AG04449 (cell line): ENCODE measurements around the gene NOXA1.

Experiments
- CTCF ChIA-PET: fragments of 350-600 bp; formaldehyde crosslinking; extraction: SDS; loops from one replicate; lab custom pipeline; 2021; ENCODE audit warnings: antibody characterized with exemption; lab: Yijun Ruan, JAX
- POLR2A ChIA-PET: fragments of 400-600, 350-600 bp; formaldehyde crosslinking; extraction: SDS; loops from one replicate; lab custom pipeline; 2020; ENCODE audit warnings: antibody characterized with exemption, inconsistent platforms; lab: Yijun Ruan, JAX
- DNase-seq: peaks from one replicate; pipeline ENCODE4 v3.0.0-alpha.2; 2010; ENCODE audit warnings: low read depth, low spot score
- H3K4me3 ChIP-seq: 2 replicates; pipeline ENCODE4 v1.5.1; 2011; ENCODE audit warnings: low read depth, mild to moderate bottlenecking, control low read depth, low read length
- CTCF ChIP-seq: IDR thresholded peaks from one replicate; pipeline ENCODE4 v1.5.1; 2011; ENCODE audit warnings: mild to moderate bottlenecking, moderate library complexity, low read length, control low read depth, inconsistent platforms; ENCODE audit not compliant: insufficient read depth; ENCODE audit errors: missing control alignments

NOXA1 gene

GRCh38 chr9:137435980-137436760 is 13.0 kb downstream of the NOXA1 start:
- POLR2A ChIA-PET, result no interaction called here
- CTCF ChIA-PET, result interaction anchor here (2.0 to 2.6 kb wide), 2 partner anchors 9 to 13 kb away, joined by 13 to 14 read pairs; partner anchors contain the start of genes EXD3 and NOXA1
- H3K4me3 ChIP-seq, result no peak overlapping the region
- DNase-seq, result no peak
- TF ChIP-seq CTCF, result no peak

GRCh38 chr9:137436761-137437600 is 13.8 kb downstream of the NOXA1 start:
- no peak for DNase-seq
- POLR2A ChIA-PET, result no interaction called here
- H3K4me3 ChIP-seq, result no peak overlapping the region
- CTCF ChIA-PET, result interaction anchor here (2.0 to 2.6 kb wide), 2 partner anchors 8 to 13 kb away, joined by 13 to 14 read pairs; partner anchors contain the start of genes EXD3 and NOXA1
- TF ChIP-seq CTCF, result no peak

- H3K4me3 ChIP-seq, result no peak overlapping the region
- TF ChIP-seq CTCF, result no peak
- CTCF ChIA-PET, result interaction anchor here (2.0 to 2.6 kb wide), 2 partner anchors 7 to 14 kb away, joined by 13 to 14 read pairs; partner anchors contain the start of genes EXD3 and NOXA1
- POLR2A ChIA-PET, result no interaction called here
- no peak for DNase-seq
Measured at GRCh38 chr9:137437691-137438590, 14.7 kb downstream of the NOXA1 start.

- no peak for TF ChIP-seq CTCF
- no peak for DNase-seq
- POLR2A ChIA-PET, result no interaction called here
- no peak overlapping the region for H3K4me3 ChIP-seq
- CTCF ChIA-PET, result interaction anchor here (2.6 kb wide), 1 partner anchor 15 kb away, joined by 13 read pairs; the partner anchor contains the start of genes EXD3 and NOXA1
Measured at GRCh38 chr9:137438591-137439157, 15.5 kb downstream of the NOXA1 start.

DNA sequence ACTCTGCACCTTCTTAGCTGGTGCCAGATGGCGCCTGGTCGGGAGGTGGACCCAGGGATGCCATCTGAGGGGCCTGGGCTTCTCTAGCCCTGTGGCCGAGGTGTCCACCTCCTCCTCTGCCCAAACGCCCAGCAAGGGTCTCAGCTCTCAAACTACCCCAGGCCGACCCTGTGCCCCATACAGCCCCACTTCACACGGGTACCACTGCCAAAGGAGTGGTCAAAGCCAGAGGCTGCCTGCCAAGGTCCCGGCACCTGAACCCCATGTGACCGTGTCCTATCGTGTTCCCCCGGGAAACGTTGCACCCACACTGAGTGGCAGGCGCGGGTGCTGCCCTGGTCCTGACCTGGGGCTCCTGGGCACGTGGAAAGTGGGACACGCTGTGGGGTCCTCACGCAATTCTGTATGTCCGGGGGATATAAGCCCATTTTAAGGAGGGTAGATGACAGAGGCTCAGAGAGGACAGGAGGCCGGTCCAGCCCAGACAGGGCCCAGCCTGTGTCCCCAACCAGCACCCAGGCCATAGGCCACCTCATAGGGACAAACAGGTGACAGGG is 16.0 kb downstream of the NOXA1 start:
- DNase-seq, result no peak
- no peak overlapping the region for H3K4me3 ChIP-seq
- no peak for TF ChIP-seq CTCF
- ChIA-PET POLR2A (no interaction called here), CTCF (no interaction called here)
